SK-N-SH treated with all-trans-retinoic acid at 6 μM for 48 hours (cell line): ENCODE measurements around the gene COL3A1.

Experiments used
- ARNTL ChIP-seq: fragments of 450-650 bp; formaldehyde crosslinking; IDR thresholded peaks from 2 replicates; pipeline ENCODE4 v1.5.0; 2020; ENCODE audit warnings: low read depth, mild to moderate bottlenecking, moderate library complexity, borderline replicate concordance
- CSDC2 ChIP-seq: fragments of 250-450 bp; sonication (Bioruptor Pico); IDR thresholded peaks from 2 replicates; pipeline ENCODE4 v1.5.0; 2020; ENCODE audit warnings: mild to moderate bottlenecking, moderate library complexity
- CSRNP3 ChIP-seq: fragments of 250-450 bp; sonication (Bioruptor Pico); IDR thresholded peaks from 2 replicates; pipeline ENCODE4 v1.5.1; 2021; ENCODE audit warnings: mild to moderate bottlenecking, moderate library complexity
- ESRRG ChIP-seq: fragments of 250-450 bp; sonication (Bioruptor Pico); IDR thresholded peaks from 2 replicates; pipeline ENCODE4 v1.6.1; 2021; ENCODE audit warnings: mild to moderate bottlenecking
- PATZ1 ChIP-seq: fragments of 250-450 bp; sonication (Bioruptor Pico); IDR thresholded peaks from 2 replicates; pipeline ENCODE4 v1.8.0; 2020; ENCODE audit warnings: mild to moderate bottlenecking, moderate library complexity, borderline replicate concordance
- RARB ChIP-seq: fragments of 250-450 bp; sonication (Bioruptor Pico); IDR thresholded peaks from 2 replicates; pipeline ENCODE4 v1.8.0; 2021; ENCODE audit warnings: mild to moderate bottlenecking, moderate library complexity
- TOX ChIP-seq: fragments of 250-450 bp; sonication (Bioruptor Pico); IDR thresholded peaks from 2 replicates; pipeline ENCODE4 v1.8.0; 2021; ENCODE audit warnings: mild to moderate bottlenecking, moderate library complexity, borderline replicate concordance
- ZFP3 ChIP-seq: fragments of 250-450 bp; sonication (Bioruptor Pico); IDR thresholded peaks from 2 replicates; pipeline ENCODE4 v1.5.0; 2020; ENCODE audit warnings: mild to moderate bottlenecking, moderate library complexity
- ZFP30 ChIP-seq: fragments of 450-650 bp; formaldehyde crosslinking; IDR thresholded peaks from 2 replicates; pipeline ENCODE4 v1.5.0; 2022; ENCODE audit warnings: mild to moderate bottlenecking, moderate library complexity
- ZNF565 ChIP-seq: fragments of 450-650 bp; formaldehyde crosslinking; conservative IDR thresholded peaks from 2 replicates; pipeline ENCODE4 v1.5.0; 2020; ENCODE audit warnings: low read depth, mild to moderate bottlenecking, moderate library complexity
- ZNF70 ChIP-seq: fragments of 450-650 bp; formaldehyde crosslinking; IDR thresholded peaks from 2 replicates; pipeline ENCODE4 v1.5.0; 2020; ENCODE audit warnings: mild to moderate bottlenecking, moderate library complexity

- no peak for TF ChIP-seq ZFP3 (CRISPR knock-in tag)
- TF ChIP-seq CSRNP3, result no peak
- no peak for TF ChIP-seq ESRRG
- no peak for TF ChIP-seq PATZ1 (CRISPR knock-in tag)
- no peak for TF ChIP-seq RARB
- no peak for TF ChIP-seq ARNTL
- TF ChIP-seq ZFP30 (CRISPR knock-in tag), result no peak
- TF ChIP-seq ZNF565, result no peak
- TF ChIP-seq ZNF70 (CRISPR knock-in tag), result no peak
- no peak for TF ChIP-seq TOX (CRISPR knock-in tag)
- TF ChIP-seq CSDC2 (CRISPR knock-in tag), result no peak; the same call in 1 of the 2 replicates
Measured at GRCh38 chr2:188983427-188984064, 9.4 kb downstream of the COL3A1 start.
